ENCODE results near the gene SCNN1A.

- TF ChIP-seq CTCF (IDR thresholded peaks at IDR 0.05; ENCODE audit: low read length) (no peak), EZH2 (IDR thresholded peaks at IDR 0.05; ENCODE audit: borderline replicate concordance, low read length) (no peak)
These were observed 13.5 kb downstream of the SCNN1A start for GRCh38 chr12:6361834-6362233.

Data from OCI-LY1 (cell line).